Esophagus (tissue), 2 donors: ENCODE measurements around the gene TEX53. TPM values are rescaled to one million over a fixed set of nuclear protein-coding genes. Genes with fewer than 3 reads are reported as not detected.

Source experiments
- H3K27ac ChIP-seq, 2 donors: one replicate each; pipeline ENCODE4 v1.5.1; 2013; ENCODE audit warnings: low read depth in 2 of 2, mild to moderate bottlenecking in 2 of 2, inconsistent platforms in 1 of 2, low read length in 1 of 2, moderate library complexity in 1 of 2
- H3K27me3 ChIP-seq, 2 donors: one replicate each; pipeline ENCODE4 v1.6.1; 2013; ENCODE audit warnings: low read length in 2 of 2, control low read depth in 1 of 2, mild to moderate bottlenecking in 1 of 2; ENCODE audit not compliant: insufficient read depth in 2 of 2, control insufficient read depth in 1 of 2
- H3K36me3 ChIP-seq, 2 donors: one replicate each; pipeline ENCODE4 v1.6.1; 2013; ENCODE audit warnings: low read length in 1 of 2; ENCODE audit not compliant: control insufficient read depth in 2 of 2, insufficient read depth in 2 of 2
- H3K4me1 ChIP-seq, 2 donors: one replicate each; pipeline ENCODE4 v1.6.1; 2013; ENCODE audit warnings: low read length in 1 of 2; ENCODE audit not compliant: control insufficient read depth in 2 of 2, insufficient read depth in 2 of 2
- H3K4me3 ChIP-seq, 2 donors: one replicate each; pipeline ENCODE4 v1.5.1; 2013; ENCODE audit warnings: low read length in 2 of 2, mild to moderate bottlenecking in 2 of 2, low read depth in 1 of 2, moderate library complexity in 1 of 2
- H3K9me3 ChIP-seq, 2 donors: one replicate each; pipeline ENCODE4 v1.6.1; 2013; ENCODE audit warnings: mild to moderate bottlenecking in 2 of 2, low read depth in 1 of 2, low read length in 1 of 2, moderate library complexity in 1 of 2; ENCODE audit not compliant: control insufficient read depth in 2 of 2, insufficient read depth in 1 of 2
- WGBS, 2 donors: extraction: QIAGEN DNeasy Blood & Tissue Kit; methylation state at CpG; one replicate each; pipeline ENCODE4 v1.1.7; 2013; 5-methylcytosine and 5-hydroxymethylcytosine counted together
- polyA plus RNA-seq, 2 donors: library from polyadenylated mRNA; stranded (reverse); fragments of 200-250 nt; gene quantifications; one replicate each; pipeline ENCODE4 v1.2.3, GENCODE V29; 2013
- donor health status: healthy with polysubstance abuse.
- donor health status: Bipolar disorder and iron deficiency.

Gene TEX53
- polyA plus RNA-seq, 2 donors: not detected

GRCh38 chr9:114652776-114653555 is 4.6 kb downstream of the TEX53 start:
- WGBS, 2 donors: 80 to 81% methylated on average over 2 of the region's 2 CpGs
- H3K4me3 ChIP-seq: no peak overlapping the region
- H3K27me3 ChIP-seq: no peaks in the 10 kb centered on the region
- no peaks in the 10 kb centered on the region for H3K36me3 ChIP-seq
- H3K4me1 ChIP-seq: no peaks in the 10 kb centered on the region
- no peaks in the 10 kb centered on the region for H3K9me3 ChIP-seq
- H3K27ac ChIP-seq: no peak overlapping the region

- Histone ChIP-seq H3K4me1 (no peaks in the 10 kb centered on the region), H3K27ac (no peak overlapping the region), H3K27me3 (no peaks in the 10 kb centered on the region), H3K4me3 (no peak overlapping the region), H3K9me3 (peaks cover 0 to 4% of the 10 kb centered on the region in 2 donors), H3K36me3 (peaks cover 13 to 15% of the 10 kb centered on the region in 2 donors)
- 86 to 93% methylated on average over 5 of the region's 5 CpGs for WGBS, 2 donors
Observed at GRCh38 chr9:114643896-114644295, 13.7 kb downstream of the TEX53 start.

- Histone ChIP-seq H3K27me3 (no peaks in the 10 kb centered on the region), H3K36me3 (peaks cover 13 to 15% of the 10 kb centered on the region in 2 donors), H3K4me1 (no peaks in the 10 kb centered on the region), H3K4me3 (no peak overlapping the region), H3K9me3 (peaks cover 0 to 4% of the 10 kb centered on the region in 2 donors), H3K27ac (no peak overlapping the region)
- 88 to 91% methylated on average over 8 of the region's 8 CpGs for WGBS, 2 donors
Observed at GRCh38 chr9:114643001-114643400, 14.6 kb downstream of the TEX53 start.

- Histone ChIP-seq H3K4me1 (no peaks in the 10 kb centered on the region), H3K9me3 (peaks cover 0 to 4% of the 10 kb centered on the region in 2 donors), H3K4me3 (no peak overlapping the region), H3K27me3 (no peaks in the 10 kb centered on the region), H3K36me3 (peaks cover 13 to 18% of the 10 kb centered on the region in 2 donors), H3K27ac (no peak overlapping the region)
- 81 to 86% methylated on average over 1 of the region's 1 CpG for WGBS, 2 donors
Observed at GRCh38 chr9:114641967-114642366, 15.6 kb downstream of the TEX53 start.

DNA sequence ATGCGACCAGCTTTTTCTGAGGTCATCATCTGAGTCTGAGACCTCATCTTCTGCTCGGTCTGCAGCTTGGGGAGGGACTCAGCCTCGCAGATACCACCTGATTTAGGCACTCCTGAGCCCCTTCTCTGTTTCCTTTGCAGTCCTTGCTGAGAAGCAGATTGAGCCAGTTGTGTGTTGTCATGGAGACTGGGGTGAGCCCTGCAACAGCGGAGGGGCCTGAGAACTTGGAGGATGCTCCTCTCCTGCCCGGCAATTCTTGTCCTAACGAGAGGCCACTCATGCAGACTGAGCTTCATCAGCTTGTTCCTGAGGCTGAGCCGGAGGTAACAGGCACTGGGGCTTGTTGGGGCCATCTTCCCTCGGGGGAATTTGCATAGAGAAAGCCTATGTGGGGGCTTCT is 19.2 kb downstream of the TEX53 start:
- Histone ChIP-seq H3K9me3 (peaks cover 0 to 4% of the 10 kb centered on the region in 2 donors), H3K27me3 (no peaks in the 10 kb centered on the region), H3K36me3 (peaks cover 11 to 31% of the 10 kb centered on the region in 2 donors), H3K27ac (no peak overlapping the region), H3K4me3 (no peak overlapping the region), H3K4me1 (no peaks in the 10 kb centered on the region)
- WGBS, 2 donors: 92 to 96% methylated on average over 8 of the region's 8 CpGs

- no peaks in the 10 kb centered on the region for H3K9me3 ChIP-seq
- WGBS, 2 donors: 90 to 96% methylated on average over 6 of the region's 6 CpGs
- H3K36me3 ChIP-seq: peaks cover 10 to 29% of the 10 kb centered on the region in 2 donors
- no peak overlapping the region for H3K4me3 ChIP-seq
- no peaks in the 10 kb centered on the region for H3K27me3 ChIP-seq
- no peaks in the 10 kb centered on the region for H3K4me1 ChIP-seq
- H3K27ac ChIP-seq: no peak overlapping the region
Observed at GRCh38 chr9:114634387-114634786, 23.2 kb downstream of the TEX53 start.

- no peak overlapping the region for H3K4me3 ChIP-seq
- H3K27ac ChIP-seq: no peak overlapping the region
- WGBS, 2 donors: 82 to 88% methylated on average over 11 of the region's 11 CpGs
- H3K9me3 ChIP-seq: no peaks in the 10 kb centered on the region
- H3K27me3 ChIP-seq: no peaks in the 10 kb centered on the region
- no peaks in the 10 kb centered on the region for H3K4me1 ChIP-seq
- peaks cover 12 to 27% of the 10 kb centered on the region in 2 donors for H3K36me3 ChIP-seq
Observed at GRCh38 chr9:114633438-114634089, 24.0 kb downstream of the TEX53 start.

- H3K27me3 ChIP-seq: no peaks in the 10 kb centered on the region
- no peak overlapping the region for H3K4me3 ChIP-seq
- H3K36me3 ChIP-seq: peaks cover 12 to 30% of the 10 kb centered on the region in 2 donors
- no peaks in the 10 kb centered on the region for H3K4me1 ChIP-seq
- H3K9me3 ChIP-seq: no peaks in the 10 kb centered on the region
- no peak overlapping the region for H3K27ac ChIP-seq
- WGBS, 2 donors: 0 to 14% methylated on average over 2 of the region's 2 CpGs
Observed at GRCh38 chr9:114631166-114631565, 26.4 kb downstream of the TEX53 start.

DNA sequence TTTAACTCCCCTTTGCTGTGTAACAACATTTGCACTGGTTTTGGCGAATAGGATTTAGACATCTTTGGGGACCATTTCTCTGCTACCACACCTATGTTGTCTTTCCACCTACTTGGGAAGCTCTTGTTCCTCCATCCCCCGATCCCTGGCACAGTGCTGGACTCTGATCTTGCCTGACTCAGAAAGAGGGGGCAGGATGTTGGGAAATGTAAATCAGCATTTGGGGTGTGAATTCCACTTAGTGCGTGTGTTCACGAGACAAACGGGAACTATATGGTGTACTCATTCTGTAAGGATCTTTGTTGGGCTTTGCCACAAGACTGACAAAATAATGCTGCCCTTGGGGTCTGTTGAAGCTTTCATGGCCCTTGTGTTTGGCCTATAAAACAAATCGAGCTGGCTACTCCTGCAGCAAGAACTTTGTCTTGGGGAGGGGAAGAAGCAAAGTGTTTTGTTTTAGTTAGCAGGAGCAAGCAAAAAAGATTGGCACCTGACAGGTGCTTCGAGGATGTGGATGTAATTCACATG is 28.0 kb downstream of the TEX53 start:
- no peak overlapping the region for H3K4me3 ChIP-seq
- H3K27me3 ChIP-seq: no peaks in the 10 kb centered on the region
- H3K9me3 ChIP-seq: no peaks in the 10 kb centered on the region
- WGBS, 2 donors: 82 to 87% methylated on average over 7 of the region's 7 CpGs
- no peaks in the 10 kb centered on the region for H3K4me1 ChIP-seq
- H3K27ac ChIP-seq: no peak overlapping the region
- peaks cover 12 to 25% of the 10 kb centered on the region in 2 donors for H3K36me3 ChIP-seq
